HG03439 (cell line): ENCODE results near the gene ANKRD29.
"Not testable (repeated sequence)": the region's sequence is repeated elsewhere in the genome, so short reads cannot be mapped to it uniquely, and the experiment has no call there.

ENCODE experiments used
- ATAC-seq: cut with Tn5 transposase; IDR thresholded peaks from one replicate; pipeline ENCODE4 v1.9.1; 2021; ENCODE audit warnings: mild to moderate bottlenecking, moderate library complexity; ENCODE audit not compliant: unreplicated experiment

Gene ANKRD29

GRCh38 chr18:23585007-23585871, 77.5 kb downstream of the ANKRD29 start:
- no peak for ATAC-seq

- no peak for ATAC-seq
Observed at GRCh38 chr18:23584019-23584983, 78.4 kb downstream of the ANKRD29 start.

- ATAC-seq: no peak
Observed at GRCh38 chr18:23583071-23583865, 79.4 kb downstream of the ANKRD29 start.

- ATAC-seq: no peak
Observed at GRCh38 chr18:23580677-23581367, 81.9 kb downstream of the ANKRD29 start.

- no peak for ATAC-seq
Observed at GRCh38 chr18:23578891-23579653, 83.6 kb downstream of the ANKRD29 start.

GRCh38 chr18:23578067-23578701, 84.5 kb downstream of the ANKRD29 start:
- no peak for ATAC-seq

GRCh38 chr18:23577521-23577920, 85.2 kb downstream of the ANKRD29 start:
- ATAC-seq: not testable (repeated sequence)

GRCh38 chr18:23575309-23575651, 87.4 kb downstream of the ANKRD29 start:
- ATAC-seq: no peak

- no peak for ATAC-seq
Observed at GRCh38 chr18:23574611-23575308, 88.0 kb downstream of the ANKRD29 start.

- no peak for ATAC-seq
Observed at GRCh38 chr18:23573626-23574431, 88.9 kb downstream of the ANKRD29 start.

- no peak for ATAC-seq
Observed at GRCh38 chr18:23573020-23573419, 89.7 kb downstream of the ANKRD29 start.

GRCh38 chr18:23572570-23572969, 90.1 kb downstream of the ANKRD29 start:
- no peak for ATAC-seq

GRCh38 chr18:23572012-23572411, 90.7 kb downstream of the ANKRD29 start:
- ATAC-seq: no peak

- no peak for ATAC-seq
Observed at GRCh38 chr18:23570912-23571504, 91.7 kb downstream of the ANKRD29 start.

- ATAC-seq: no peak
Observed at GRCh38 chr18:23569299-23570063, 93.2 kb downstream of the ANKRD29 start.

GRCh38 chr18:23568281-23569138, 94.2 kb downstream of the ANKRD29 start:
- no peak for ATAC-seq
